ENCODE measurements around the gene AACS.
"Not testable (repeated sequence)": the region's sequence is repeated elsewhere in the genome, so short reads cannot be mapped to it uniquely, and the experiment has no call there.

The AACS gene

DNA sequence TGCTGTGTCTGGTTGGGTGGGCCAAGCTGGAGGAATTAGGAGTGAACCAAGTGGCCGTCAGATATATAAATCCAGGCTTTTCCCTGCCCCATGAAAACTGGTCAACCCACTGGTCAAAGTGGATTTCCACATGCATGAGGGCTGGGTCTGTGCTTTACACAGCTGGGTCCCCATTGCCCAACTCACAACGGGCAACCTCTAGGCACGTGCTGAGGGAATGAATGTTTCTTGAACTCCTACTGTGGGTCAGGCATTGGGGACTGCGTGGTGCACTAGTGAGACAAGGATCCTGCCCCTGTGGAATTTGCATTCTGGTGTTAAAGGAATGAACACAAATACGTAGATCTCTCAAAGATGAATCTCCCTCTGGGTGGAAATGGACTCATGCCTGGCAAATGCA is 7.5 kb upstream of the AACS start:
- DNase-seq, result no peak

DNA sequence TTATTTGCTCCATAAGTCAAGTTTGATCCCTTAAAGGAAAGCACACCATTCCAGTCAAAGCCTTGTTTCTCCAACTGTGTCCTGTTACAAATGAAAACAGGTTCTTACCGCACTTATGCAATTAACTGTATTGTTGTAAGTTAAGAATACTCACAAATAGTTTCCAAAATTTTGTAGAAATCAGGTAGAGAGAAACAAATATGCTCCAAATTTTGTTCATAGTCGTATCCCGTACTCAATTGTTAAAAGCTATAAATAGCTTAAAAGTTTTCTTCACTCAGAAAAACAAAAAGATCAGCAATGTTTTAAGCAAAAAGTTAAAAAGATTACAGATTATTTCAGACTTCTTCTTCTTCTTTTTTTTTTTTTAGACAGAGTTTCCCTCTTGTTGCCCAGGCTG is 4.0 kb upstream of the AACS start:
- DNase-seq, result no peak

DNA sequence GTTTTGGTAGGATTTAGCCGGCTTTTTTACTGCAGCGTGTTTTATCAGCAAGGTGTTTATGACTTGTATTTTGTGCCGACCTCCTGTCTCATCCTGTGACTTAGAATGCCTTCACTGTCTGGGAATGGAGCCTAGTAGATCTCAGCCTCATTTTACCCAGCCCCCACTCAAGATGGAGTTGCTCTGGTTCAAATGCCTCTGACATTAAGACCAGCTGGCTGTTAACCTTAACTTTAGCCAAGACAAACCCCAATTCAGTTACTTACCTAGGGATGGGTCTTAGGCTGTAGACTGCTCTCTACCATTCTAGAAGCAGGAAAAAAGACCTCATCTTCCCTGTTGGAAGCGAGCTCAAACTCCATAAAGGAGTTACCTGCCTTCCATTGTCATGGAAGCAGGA is 1.7 kb upstream of the AACS start:
- DNase-seq, result not testable (repeated sequence)

DNA sequence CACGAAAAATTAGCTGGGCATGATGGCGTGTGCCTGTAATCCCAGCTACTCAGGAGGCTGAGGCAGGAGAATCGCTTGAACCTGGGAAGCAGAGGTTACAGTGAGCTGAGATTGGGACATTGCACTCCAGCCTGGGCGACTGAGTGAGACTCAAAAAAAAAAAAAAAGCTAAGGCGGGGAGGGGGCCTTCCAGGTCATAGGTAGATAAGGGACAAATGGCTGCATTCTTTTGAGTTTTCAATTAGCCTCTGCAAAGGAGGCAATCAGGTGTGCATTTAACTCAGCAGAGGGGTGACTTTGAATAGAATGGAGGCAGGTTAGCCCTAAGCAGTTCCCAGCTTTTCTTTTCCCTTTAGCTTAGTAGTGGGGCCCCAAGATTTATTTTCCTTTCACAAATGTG is 743 bp upstream of the AACS start:
- DNase-seq, result no peak

DNA sequence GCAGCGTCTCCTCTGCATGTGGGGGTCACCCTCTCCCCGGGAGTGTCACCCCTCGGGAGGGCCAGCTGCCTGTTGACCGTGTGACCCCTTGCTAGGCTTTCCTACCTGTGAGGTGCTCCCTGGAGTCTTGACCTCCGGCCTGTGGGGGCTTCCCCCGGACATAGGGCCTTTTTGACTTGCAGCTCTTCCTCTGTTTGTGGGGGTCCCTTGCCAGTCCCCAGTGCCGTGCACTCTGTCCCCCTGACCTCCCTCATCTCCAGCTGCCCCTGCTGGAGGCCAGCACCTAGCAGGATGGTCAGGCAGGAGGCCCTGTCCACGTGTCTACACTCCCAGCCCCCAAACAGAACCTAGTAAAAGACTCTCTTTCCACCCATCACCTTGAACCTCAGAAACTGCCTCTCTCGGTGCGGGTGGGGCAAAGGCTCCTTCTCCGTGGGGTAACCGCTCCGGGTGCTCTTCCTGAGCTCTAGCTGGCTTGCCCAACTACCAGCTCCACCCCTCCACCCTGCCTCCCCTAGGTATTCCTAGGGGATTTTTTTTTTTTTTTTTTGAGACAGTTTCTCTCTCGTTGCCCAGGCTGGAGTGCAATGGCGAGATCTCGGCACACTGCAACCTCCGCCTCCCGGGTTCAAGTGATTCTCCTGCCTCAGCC is 810 bp downstream of the AACS start:
- no peak for DNase-seq

DNA sequence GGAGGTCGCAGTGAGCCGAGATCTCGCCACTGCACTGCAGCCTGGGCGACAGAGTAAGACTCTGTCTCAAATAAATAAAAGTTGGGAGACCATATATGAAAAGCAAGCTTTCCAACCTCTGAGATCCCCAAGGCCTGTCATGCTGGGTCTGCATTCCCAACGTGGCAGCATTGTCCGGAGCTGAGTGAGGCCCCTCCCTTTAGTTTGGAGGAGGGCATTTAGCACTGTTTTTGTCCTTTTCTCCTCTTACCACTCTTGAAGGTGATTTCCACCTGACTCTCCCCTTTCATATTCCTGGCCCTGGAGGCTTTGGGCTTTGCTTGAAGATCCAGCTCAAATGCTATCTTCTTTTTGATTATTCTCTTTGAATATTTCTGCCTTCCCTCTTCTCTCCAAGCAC is 3.2 kb downstream of the AACS start:
- DNase-seq, result no peak

DNA sequence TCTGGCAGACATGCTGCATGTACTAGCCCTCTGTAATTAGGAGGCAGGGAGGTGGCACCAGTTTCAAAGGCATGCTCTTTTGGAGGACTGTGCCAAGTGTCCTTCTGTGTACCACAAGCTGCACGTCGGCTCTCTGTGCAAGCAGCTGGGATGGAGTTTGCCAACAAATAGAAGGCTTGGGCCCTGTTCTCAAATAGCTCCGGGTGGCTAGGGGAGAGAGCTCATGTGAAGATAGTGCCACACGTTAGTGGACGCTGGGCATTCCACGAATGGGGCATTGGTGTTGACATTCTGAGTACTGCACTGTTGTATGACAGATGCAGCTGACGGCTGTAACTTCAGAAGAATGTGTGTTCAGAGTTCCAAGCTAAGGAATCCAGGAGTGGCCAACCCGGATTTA is 4.4 kb downstream of the AACS start:
- no peak for DNase-seq

DNA sequence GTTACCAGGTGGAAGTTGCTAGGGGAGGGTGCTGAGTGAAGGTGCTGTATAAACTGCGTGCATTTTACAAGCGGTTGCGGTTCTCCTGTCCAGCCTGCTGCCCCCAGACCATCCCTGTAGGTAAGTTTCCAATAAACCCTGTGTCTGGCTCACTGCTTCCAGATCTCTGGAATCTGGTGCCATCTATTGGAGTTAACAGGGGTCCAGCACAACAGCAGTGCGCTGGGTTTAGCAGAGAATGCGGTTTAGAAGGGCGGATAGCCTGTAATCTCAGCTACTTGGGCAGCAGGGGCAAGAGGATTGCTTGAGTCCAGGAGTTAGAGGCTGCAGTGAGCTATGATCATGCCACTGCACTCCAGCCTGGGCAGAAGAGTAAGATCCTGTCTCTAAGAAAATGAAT is 4.9 kb downstream of the AACS start:
- DNase-seq, result no peak

DNA sequence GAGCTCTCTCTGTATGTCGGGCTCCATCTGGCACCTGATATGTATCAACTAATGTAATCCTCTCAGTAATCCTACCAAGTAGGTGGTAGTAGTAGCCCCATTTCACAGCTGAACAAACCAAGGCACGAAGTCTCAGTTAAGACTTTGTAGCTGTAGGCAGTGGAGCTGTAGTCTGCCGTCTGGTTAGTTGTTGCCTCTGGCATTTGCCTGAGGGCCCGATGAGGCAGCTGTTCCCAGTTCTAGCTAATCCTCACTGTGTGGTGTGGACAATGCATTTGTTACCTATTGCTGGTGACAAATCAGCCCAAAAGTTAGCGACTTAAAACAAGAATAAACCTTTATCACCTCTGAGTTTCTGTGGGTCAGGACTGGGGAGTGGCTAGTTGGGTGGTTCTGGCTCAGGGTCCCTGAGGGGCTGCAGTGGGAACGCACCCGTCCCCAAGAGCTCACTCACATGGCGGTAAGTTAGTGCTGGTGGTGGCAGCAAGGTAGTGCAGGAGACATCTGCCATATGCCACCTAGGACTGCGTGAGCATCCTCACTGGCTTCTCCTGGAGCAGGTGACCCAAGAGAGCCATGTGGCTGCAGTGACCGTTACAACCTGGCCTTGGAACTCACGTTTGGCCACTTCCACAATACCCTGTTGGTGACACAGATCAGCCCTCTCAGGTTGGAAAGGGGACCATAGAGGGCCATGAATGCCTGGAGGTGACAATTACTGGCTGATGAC is 5.6 kb downstream of the AACS start:
- no peak for DNase-seq

DNA sequence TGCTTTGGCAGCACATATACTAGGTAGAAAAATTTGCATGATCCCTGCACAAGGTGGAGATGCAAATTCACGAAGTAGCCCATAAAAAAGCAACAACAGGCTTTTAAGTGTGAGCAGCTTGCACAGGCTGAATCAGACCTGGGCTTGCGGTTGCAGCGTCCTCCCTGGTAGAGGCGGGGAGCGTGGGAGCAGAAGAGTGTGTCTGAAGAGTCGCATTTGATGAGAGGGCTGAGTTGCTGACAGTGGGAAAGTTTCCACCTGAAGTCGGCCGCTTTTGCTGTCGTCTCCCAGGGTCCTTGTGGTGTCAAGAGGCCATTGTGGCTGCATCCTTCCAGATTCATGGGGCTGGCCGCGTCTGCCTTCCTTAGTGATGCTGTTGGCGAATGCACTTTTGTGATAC is 6.2 kb downstream of the AACS start:
- DNase-seq, result no peak

DNA sequence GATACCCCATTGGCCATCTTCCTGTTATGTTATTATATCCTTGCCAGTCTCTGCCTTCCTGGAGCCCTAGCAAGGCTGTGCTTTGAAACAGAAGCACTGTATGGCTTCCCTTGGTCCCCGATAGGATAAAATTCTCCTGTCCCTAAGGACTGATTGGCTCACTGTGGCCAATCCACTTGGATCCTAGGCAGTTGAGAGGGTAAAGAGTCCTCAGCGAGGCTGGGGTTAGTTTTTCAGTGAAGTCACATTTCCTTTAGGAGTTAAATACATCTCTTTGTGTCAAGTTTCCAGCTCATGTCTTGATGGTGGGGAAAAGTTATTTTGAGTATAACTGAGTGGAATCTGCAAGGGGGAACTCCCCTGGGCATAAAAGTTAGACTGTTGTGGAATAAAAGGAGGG is 7.3 kb downstream of the AACS start:
- no peak for DNase-seq

DNA sequence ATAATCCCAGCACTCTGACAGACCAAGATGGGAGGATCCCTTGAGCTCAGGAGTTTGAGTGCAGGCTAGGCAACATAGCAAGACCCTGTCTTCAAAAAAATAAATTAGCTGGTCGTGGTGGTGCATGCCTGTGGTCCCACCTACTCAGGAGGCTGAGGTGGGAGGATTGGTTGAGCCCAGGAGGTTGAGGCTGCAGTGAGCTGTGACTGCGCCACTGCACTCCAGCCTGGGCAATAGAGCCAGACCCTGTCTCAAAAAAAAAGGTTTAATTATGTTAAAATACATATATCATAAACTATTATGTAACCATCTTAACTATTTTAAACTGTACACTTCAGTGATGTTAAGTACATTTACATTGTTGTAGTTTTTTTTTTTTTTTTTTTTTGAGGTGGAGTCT is 9.1 kb downstream of the AACS start:
- DNase-seq, result not testable (repeated sequence)

DNA sequence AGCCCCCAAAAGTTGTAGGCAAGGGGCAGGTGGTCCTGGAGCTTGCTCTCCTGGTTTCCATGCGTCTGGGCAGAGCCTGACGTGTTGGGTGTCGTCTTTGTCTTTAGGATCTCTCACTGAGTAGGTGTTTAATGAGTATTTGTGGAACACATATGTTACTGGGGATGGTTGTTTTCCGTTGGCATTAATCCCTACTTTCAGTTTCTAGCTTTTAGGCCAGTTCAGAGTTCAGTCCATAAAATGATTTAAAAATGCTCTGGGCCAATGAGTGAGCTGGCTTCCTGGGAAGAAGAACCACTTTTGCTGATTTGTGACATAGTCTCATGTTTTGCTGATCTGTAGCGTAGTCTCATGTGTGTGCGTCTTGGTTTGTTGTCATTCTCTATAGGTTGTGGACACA is 10.9 kb downstream of the AACS start:
- no peak for DNase-seq

DNA sequence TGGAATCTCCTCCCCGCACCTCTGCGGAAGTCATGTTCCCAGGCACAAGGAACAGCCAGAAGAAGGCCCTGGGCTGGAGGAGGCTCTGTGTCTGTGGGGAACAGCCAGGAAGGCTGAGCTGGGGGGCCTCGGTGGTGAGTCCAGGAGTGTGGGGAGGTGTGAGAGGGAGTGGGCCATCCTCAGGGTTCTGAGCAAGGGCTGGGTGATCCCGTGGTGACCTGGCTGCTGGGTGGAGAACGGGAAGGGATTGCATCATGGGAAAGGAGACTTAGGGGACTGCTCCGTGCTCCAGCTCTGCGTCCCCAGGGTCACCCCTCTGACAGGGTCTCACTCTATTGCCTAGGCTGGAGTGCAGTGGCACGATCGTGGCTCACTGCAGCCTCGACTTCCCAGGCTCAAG is 13.8 kb downstream of the AACS start:
- DNase-seq, result no peak

DNA sequence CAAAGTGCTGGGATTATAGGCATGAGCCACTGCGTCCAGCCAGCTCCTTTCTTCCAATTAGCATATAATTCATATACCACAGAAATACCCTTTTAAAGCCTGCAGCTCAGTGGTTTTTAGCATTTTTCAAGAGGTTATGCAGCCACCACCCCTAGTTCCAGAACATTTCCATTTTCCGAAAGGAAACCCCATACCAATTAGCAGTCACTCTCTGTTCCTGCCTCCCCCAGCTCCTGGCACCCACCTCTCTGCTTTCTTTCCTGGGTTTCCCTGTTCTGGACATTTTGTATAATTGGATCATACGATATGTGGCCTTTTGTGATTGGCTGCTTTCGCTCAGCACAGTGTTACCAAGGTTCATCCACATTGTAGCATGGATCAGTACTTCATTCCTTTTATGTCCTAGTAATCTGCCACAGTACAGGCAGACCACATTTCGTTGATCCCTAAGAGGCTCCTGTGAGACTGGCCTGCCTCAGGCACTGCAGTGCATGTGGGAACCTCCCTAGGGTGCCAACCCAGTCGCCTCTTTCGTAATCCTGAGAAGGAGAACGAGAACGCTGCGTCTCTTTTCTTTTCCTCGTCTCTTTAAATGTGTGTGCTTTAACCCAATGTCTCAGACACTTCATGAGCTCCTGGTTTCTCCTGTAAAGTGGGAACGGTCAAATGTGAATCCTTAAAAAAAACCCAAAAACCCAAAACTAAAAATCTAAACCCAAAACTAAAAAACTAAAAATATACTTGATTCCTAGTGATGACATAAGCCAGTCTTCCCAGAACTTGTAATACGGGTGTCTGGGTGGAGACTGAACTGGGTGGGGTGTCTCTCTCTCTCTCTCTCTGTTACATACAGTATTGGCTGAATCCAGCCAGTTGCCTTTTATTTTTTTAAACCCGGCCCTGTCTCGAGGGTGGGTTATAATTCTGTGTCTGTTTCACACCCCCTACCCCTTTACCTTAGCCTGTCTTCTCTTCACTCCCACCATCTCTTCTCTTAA is 14.7 kb downstream of the AACS start:
- no peak for DNase-seq

DNA sequence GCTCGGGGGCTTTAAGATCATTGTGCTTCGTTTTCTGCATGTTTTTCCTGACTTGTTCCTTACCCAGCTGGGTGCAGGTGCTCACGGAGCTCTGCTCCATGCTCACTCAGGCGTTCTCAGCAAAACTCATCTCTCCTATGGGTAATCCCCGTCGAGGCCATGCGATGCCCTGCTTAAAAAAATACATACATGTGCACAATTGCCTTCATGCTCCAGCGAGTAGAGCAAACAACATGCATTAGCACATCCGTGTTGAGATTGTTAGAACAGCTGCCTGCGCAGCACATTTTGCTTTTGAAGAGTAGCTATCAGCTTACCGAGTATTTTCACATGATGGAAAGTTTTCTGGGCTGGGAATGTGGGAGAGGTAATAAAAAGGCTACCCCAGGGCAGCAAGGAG is 16.2 kb downstream of the AACS start:
- DNase-seq, result no peak

DNA sequence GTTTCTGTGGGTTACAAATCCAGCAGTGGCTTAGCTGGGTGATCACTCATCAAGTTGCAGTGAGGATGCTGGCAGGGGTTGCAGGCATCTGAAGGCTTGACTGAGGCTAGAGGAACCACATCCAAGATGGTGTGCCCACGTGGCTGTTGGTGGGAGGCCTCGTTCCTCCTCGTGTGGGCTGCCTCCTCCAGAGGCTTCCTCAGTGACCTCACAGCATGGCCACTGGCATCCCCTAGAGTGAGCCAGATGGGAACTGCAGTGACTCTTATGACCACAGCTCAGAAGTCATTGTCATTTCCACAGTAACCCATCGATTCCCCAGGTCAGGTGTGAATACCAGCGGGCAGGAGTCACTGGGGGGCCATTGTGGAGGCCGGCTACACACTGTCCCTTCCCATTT is 17.8 kb downstream of the AACS start:
- no peak for DNase-seq

DNA sequence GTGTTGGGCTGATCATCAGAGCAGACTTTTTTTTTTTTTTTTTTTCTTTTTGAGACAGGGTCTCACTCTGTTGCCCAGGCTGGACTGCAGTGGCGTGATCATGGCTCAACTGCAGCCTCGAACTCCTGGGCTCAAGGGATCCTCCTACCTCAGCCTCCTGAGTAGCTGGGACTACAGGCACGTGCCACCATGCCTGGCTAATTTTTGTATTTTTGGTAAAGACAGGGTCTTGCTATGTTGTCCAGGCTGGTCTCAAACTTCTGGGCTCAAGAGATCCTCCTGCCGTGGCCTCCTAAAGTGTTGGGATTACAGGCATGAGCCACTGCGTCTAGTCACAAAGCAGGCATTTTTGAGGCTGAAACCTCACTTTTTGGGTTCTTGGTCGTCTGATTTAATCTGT is 23.0 kb downstream of the AACS start:
- DNase-seq, result not testable (repeated sequence)

DNA sequence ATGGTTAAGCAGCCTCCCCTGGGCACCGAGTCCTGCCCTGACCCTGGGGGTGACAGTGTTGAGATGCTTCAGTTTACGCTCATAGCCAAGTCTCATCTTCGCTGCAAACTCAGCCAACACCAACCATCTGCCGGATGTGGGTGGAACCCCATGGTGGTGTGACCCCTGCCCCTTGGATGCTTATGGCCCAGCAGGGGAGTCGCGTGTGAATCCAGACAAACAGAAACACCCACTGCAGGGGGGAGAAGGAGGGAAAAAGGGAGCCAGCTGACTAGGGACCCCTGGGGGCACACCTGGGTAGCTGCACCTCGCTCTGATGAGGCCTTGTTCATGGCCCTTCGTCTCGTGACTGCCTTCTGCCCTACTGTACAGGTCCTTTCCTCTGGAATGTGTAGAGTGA is 23.8 kb downstream of the AACS start:
- DNase-seq, result no peak

DNA sequence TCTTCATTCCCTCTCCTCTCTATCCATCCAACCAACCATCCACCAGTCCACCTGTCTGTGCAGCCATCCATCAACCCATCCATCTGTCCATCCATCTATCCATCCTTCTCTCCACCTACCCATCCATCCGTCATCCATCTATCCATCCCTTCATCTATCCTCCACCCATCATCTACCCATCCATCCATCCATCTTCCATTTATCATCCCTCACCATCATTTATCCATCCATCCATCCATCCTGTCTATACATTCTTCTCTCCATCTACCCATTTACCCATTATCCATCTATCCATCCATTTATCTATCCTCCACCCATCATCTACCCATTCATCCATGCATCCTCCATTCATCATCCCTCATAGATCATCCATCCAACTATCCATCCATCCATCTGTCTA is 24.4 kb downstream of the AACS start:
- no peak for DNase-seq

DNA sequence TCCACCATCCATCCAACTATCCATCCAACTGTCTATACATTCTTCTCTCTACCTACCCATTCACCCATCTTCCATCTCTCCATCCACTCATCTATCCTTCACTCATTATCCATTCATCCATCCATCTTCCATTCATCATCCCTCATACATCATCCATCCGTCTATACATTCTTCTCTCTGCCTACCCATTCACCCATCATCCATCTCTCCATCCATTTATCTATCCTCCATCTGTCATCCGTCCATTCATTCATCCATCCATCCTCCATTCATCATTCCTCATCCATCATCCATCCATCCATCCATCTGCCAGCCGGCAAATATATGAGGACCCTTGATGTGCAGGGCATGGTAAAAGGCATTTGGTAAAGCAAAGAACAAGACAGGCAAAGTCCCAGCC is 25.2 kb downstream of the AACS start:
- DNase-seq, result no peak

DNA sequence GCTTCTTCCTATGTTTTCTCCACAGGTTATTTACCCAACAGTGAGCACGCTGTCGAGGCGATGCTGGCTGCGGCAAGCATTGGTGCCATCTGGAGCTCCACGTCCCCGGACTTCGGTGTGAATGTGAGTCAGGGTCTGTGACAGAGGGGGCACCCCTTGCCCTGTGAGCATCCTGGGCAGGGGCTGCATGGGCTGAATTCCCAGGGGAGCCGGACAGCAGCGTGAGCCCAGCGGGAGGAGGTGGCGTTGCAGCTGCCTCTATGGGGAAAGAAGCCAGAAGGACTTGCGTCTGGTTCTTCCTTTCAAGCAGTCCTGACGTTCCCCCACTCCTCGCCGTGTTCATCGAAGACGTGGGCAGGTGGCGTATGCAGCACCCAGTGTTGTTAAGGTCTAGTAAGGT is 26.2 kb downstream of the AACS start:
- no peak for DNase-seq

DNA sequence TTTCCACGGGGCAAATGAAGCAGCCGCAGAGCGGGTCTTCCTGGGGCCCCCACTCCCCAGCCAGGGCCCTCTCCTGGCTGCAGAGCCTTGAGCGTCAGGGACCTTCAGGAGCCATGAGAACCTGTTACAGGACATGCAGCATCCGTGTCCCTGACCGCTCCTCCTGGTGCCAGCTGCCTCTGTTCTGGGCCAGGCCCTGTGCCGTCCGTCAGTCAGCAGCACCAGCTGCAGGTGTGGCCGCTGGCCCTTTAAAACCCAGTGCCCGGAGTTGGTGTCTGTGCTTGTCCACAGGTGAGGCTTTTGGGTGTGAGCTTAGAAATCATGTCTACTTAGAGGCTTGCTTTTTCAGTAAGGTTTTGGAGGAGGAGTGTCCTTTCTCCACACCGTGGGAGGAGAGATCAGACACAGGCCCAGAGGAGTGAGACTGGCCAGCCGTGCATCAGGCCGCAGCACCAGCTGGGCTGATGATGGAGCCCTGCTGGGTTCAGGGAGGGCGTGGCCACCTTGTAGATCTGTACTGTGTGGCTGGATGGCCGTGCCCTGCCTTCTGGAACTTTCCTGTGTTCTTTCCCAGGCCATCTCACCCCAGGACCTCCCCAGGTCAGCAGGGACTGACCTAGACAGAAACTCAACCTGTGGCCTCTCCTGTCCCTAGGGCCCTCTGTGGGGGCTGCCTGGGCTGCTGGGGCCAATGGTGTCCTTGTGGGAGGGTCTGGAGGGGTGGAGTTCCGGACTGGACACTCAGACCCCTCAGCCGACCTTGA is 27.1 kb downstream of the AACS start:
- DNase-seq, result no peak
